Body of pancreas (tissue), 4 donors: ENCODE results near the gene DCAF16. TPM values are rescaled to one million over a fixed set of nuclear protein-coding genes. Genes with fewer than 3 reads are reported as not detected.

Source experiments
- ATAC-seq: fragments of 150-250 bp; one replicate; pipeline ENCODE4 v1.9.1; 2016
- DNase-seq, 4 donors: peaks; one replicate each; pipeline ENCODE4 v3.0.0-alpha.2; 2019
- H3K27ac ChIP-seq, 4 donors: fragments of 200-600 bp; sonication (generic); 1 replicate in 3 of 4; 2 replicates in 1 of 4; pipeline versions ENCODE4 v1.5.1 to v1.6.1; 2016 to 2019; ENCODE audit warnings: mild to moderate bottlenecking in 1 of 4, mixed read lengths in 1 of 4, moderate library complexity in 1 of 4
- H3K27me3 ChIP-seq, 2 donors: fragments of 200-600 bp; sonication (generic); one replicate each; pipeline ENCODE4 v1.6.0; 2016; ENCODE audit warnings: mild to moderate bottlenecking in 1 of 2
- H3K36me3 ChIP-seq, 2 donors: fragments of 200-600 bp; sonication (generic); replicated peaks in 1 of 2; 2 replicates each; pipeline ENCODE4 v1.5.1; 2016; ENCODE audit warnings: low read depth in 2 of 2; ENCODE audit not compliant: insufficient read depth in 1 of 2
- H3K4me1 ChIP-seq: fragments of 200-600 bp; sonication (generic); one replicate; pipeline ENCODE4 v1.6.0; 2016
- H3K4me3 ChIP-seq, 2 donors: fragments of 200-600 bp; sonication (generic); 1 replicate in 1 of 2; 2 replicates in 1 of 2; pipeline ENCODE4 v1.5.1; 2016 to 2019
- H3K9me3 ChIP-seq, 3 donors: fragments of 200-600 bp; sonication (generic); 1 replicate in 2 of 3; 2 replicates in 1 of 3; pipeline ENCODE4 v1.5.1; 2016
- CTCF ChIP-seq, 7 experiments: fragments of 450-650 bp in 4 of 7; fragments of 200-600 bp in 3 of 7; sonication (generic) in 3 of 7; IDR thresholded peaks; one replicate each; pipeline ENCODE4 v1.5.1; 2016 to 2019; ENCODE audit warnings: antibody characterized with exemption in 7 of 7
- POLR2A ChIP-seq, 3 donors: fragments of 450-650 bp; IDR thresholded peaks; one replicate each; pipeline ENCODE4 v1.6.1; 2016; ENCODE audit warnings: antibody characterized with exemption in 3 of 3, mild to moderate bottlenecking in 2 of 3
- WGBS, 2 donors: methylation state at CpG; one replicate each; pipeline ENCODE4 v1.1.5; 2017; 5-methylcytosine and 5-hydroxymethylcytosine counted together
- intact Hi-C: fragments of 100-400 bp; cut with DNase I; formaldehyde crosslinking; loops from one replicate; pipeline ENCODE4 v1.15.1; 2023
- total RNA-seq, 2 donors: library from RNA; depleted of rRNA; stranded (reverse); fragments of >200 nt; gene quantifications; one replicate each; pipeline ENCODE4 v1.1.0, GENCODE V29; 2016

Gene DCAF16
- total RNA-seq, 2 donors from 2014 or later: 10.9 to 15.6 TPM

DNA sequence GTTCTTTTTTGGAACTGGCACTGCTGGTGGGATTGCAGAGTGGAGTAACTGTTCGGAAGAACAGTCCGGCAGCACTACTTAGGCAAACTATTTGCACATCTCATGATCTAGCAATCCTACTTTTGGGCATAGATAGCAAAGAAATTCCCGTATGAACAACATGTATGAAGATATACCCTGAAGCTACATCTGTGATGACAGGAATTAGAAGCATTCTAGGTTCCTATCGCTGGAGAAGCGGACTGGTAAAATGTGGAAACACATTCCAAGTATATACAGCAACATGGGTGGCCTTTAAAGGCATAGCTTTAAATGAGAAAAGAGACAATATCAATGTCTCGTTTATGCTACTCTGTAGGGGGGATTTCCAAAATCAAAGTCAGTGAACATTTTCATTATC, 3.1 kb downstream of the DCAF16 start:
- 42 to 44% methylated on average over 6 of the region's 6 CpGs for WGBS, 2 donors
- no peak overlapping the region for H3K4me3 ChIP-seq
- DNase-seq: no peak
- H3K36me3 ChIP-seq: peaks cover 0 to 18% of the 10 kb centered on the region in 2 donors
- H3K27ac ChIP-seq: no peak overlapping the region
- TF ChIP-seq CTCF (IDR thresholded peaks at IDR 0.05): no peak
- TF ChIP-seq POLR2A (IDR thresholded peaks at IDR 0.05): no peak
- intact Hi-C loops: no loop called here
- no peak for ATAC-seq
- no peaks in the 10 kb centered on the region for H3K27me3 ChIP-seq
- H3K4me1 ChIP-seq: peaks cover 33% of the 10 kb centered on the region
- no peaks in the 10 kb centered on the region for H3K9me3 ChIP-seq

GRCh38 chr4:17805580-17806155, 4.9 kb downstream of the DCAF16 start:
- DNase-seq (no peak), ATAC-seq (no peak)
- H3K9me3 ChIP-seq: no peaks in the 10 kb centered on the region
- H3K27ac ChIP-seq: no peak overlapping the region
- peaks cover 33% of the 10 kb centered on the region for H3K4me1 ChIP-seq
- peaks cover 0 to 18% of the 10 kb centered on the region in 2 donors for H3K36me3 ChIP-seq
- intact Hi-C loops: no loop called here
- no peaks in the 10 kb centered on the region for H3K27me3 ChIP-seq
- no peak overlapping the region for H3K4me3 ChIP-seq
- TF ChIP-seq POLR2A (IDR thresholded peaks at IDR 0.05) (no peak), CTCF (IDR thresholded peaks at IDR 0.05) (no peak)
- WGBS, 2 donors: 72 to 77% methylated on average over 3 of the region's 3 CpGs

DNA sequence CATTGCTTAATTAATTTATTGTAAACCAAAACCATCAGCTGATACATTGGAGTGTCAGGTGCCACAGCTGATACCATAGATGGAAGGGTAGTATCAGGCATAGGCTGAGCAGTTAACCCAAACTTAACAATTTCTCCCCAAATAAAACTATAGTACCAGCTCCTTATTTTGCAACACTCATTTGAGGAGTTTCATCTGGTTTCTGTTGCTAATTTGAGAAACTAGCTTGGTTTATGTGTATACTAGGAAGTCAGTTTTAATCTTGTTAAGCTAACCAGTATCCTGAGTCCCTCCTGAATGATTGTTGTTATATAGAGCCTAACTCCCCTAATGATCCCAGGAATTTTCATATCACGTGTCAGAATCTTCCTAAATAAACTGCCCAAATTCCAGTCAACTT, 12.7 kb downstream of the DCAF16 start:
- H3K4me1 ChIP-seq: no peaks in the 10 kb centered on the region
- no peaks in the 10 kb centered on the region for H3K36me3 ChIP-seq
- DNase-seq: no peak
- H3K27ac ChIP-seq: no peak overlapping the region
- no peak overlapping the region for H3K4me3 ChIP-seq
- TF ChIP-seq POLR2A (IDR thresholded peaks at IDR 0.05) (no peak), CTCF (IDR thresholded peaks at IDR 0.05) (no peak)
- H3K27me3 ChIP-seq: no peaks in the 10 kb centered on the region
- no peak for ATAC-seq
- 96 to 97% methylated on average over 1 of the region's 1 CpG for WGBS, 2 donors
- intact Hi-C loops: no loop called here
- no peaks in the 10 kb centered on the region for H3K9me3 ChIP-seq

GRCh38 chr4:17794730-17795129, 15.8 kb downstream of the DCAF16 start:
- no peak overlapping the region for H3K4me3 ChIP-seq
- DNase-seq: no peak
- no peaks in the 10 kb centered on the region for H3K36me3 ChIP-seq
- TF ChIP-seq CTCF (IDR thresholded peaks at IDR 0.05): no peak
- no peak for TF ChIP-seq POLR2A (IDR thresholded peaks at IDR 0.05)
- no peaks in the 10 kb centered on the region for H3K9me3 ChIP-seq
- no peaks in the 10 kb centered on the region for H3K27me3 ChIP-seq
- no peaks in the 10 kb centered on the region for H3K4me1 ChIP-seq
- 74 to 85% methylated on average over 1 of the region's 1 CpG for WGBS, 2 donors
- ATAC-seq: no peak
- no peak overlapping the region for H3K27ac ChIP-seq
- intact Hi-C loops: no loop called here

GRCh38 chr4:17788956-17789355, 21.6 kb downstream of the DCAF16 start:
- Histone ChIP-seq H3K9me3 (no peaks in the 10 kb centered on the region), H3K36me3 (no peaks in the 10 kb centered on the region), H3K27me3 (no peaks in the 10 kb centered on the region), H3K4me1 (no peaks in the 10 kb centered on the region), H3K27ac (no peak overlapping the region), H3K4me3 (no peak overlapping the region)
- DNase-seq (no peak), ATAC-seq (no peak)
- intact Hi-C loops: no loop called here
- no peak for TF ChIP-seq CTCF (IDR thresholded peaks at IDR 0.05)
- no peak for TF ChIP-seq POLR2A (IDR thresholded peaks at IDR 0.05)
